DND-41 (cell line): ENCODE measurements around the gene FAM20C.

Source experiments
- ATAC-seq: fragments of 200-7000 bp; cut with Tn5 transposase; 3 replicates; pipeline ENCODE4 v1.9.1; 2021; ENCODE audit warnings: low read depth; ENCODE audit not compliant: insufficient read depth
- DNase-seq: peaks from one replicate; pipeline ENCODE4 v3.0.0-alpha.2; 2020
- H2AFZ ChIP-seq: 2 replicates; pipeline ENCODE4 v1.6.0; 2012; ENCODE audit warnings: low read depth, low read length
- H3K27ac ChIP-seq: 2 replicates; pipeline ENCODE4 v1.5.1; 2012; ENCODE audit warnings: low read length, inconsistent platforms
- H3K27me3 ChIP-seq: fragments of 200-600 bp; sonication (generic); 2 replicates; pipeline ENCODE4 v1.6.0; 2012; ENCODE audit warnings: low read length, mild to moderate bottlenecking, inconsistent platforms; ENCODE audit not compliant: insufficient read depth, poor library complexity
- H3K36me3 ChIP-seq: 2 replicates; pipeline ENCODE4 v1.5.1; 2012; ENCODE audit warnings: low read length, inconsistent platforms; ENCODE audit not compliant: insufficient read depth
- H3K4me1 ChIP-seq: 2 replicates; pipeline ENCODE4 v1.5.1; 2012; ENCODE audit warnings: mild to moderate bottlenecking, low read length; ENCODE audit not compliant: insufficient read depth
- H3K4me2 ChIP-seq: 2 replicates; pipeline ENCODE4 v1.6.0; 2012; ENCODE audit warnings: mild to moderate bottlenecking, moderate library complexity, low read length, inconsistent platforms; ENCODE audit not compliant: insufficient read depth
- H3K4me3 ChIP-seq, 2 experiments: fragments of 200-600 bp in 1 of 2; shearing (Covaris generic) in 1 of 2; 2 replicates each; pipeline ENCODE4 v1.5.1; 2012 to 2016; ENCODE audit warnings: inconsistent platforms in 2 of 2, low read length in 2 of 2, mild to moderate bottlenecking in 2 of 2, low read depth in 1 of 2, moderate library complexity in 1 of 2
- H3K79me2 ChIP-seq: 2 replicates; pipeline ENCODE4 v1.6.0; 2012; ENCODE audit warnings: low read length, inconsistent platforms; ENCODE audit not compliant: insufficient read depth
- H3K9ac ChIP-seq: 2 replicates; pipeline ENCODE4 v1.6.0; 2012; ENCODE audit warnings: low read depth, mild to moderate bottlenecking, inconsistent platforms, low read length, moderate library complexity
- H3K9me3 ChIP-seq: 2 replicates; pipeline ENCODE4 v1.5.1; 2012; ENCODE audit warnings: low read length, moderate library complexity, mild to moderate bottlenecking, inconsistent platforms; ENCODE audit not compliant: insufficient read depth, severe bottlenecking
- H4K20me1 ChIP-seq: 2 replicates; pipeline ENCODE4 v1.6.0; 2012; ENCODE audit warnings: low read length; ENCODE audit not compliant: insufficient read depth
- CTCF ChIP-seq: IDR thresholded peaks from 2 replicates; pipeline ENCODE4 v1.5.1; 2012; ENCODE audit warnings: borderline replicate concordance, low read length, moderate library complexity, mild to moderate bottlenecking; ENCODE audit not compliant: poor library complexity, severe bottlenecking; ENCODE audit errors: extremely low read depth
- EZH2 ChIP-seq: IDR thresholded peaks from 3 replicates; pipeline ENCODE4 v1.6.1; 2012; ENCODE audit warnings: borderline replicate concordance, low read depth, mild to moderate bottlenecking, moderate library complexity, low read length, inconsistent platforms; ENCODE audit not compliant: severe bottlenecking

FAM20C gene

GRCh38 chr7:218896-219580, 26.7 kb downstream of the FAM20C start:
- no peak overlapping the region for H3K4me3 ChIP-seq
- H3K4me2 ChIP-seq = no peak overlapping the region
- ATAC-seq = no peak
- H3K9me3 ChIP-seq = no peaks in the 10 kb centered on the region
- no peaks in the 10 kb centered on the region for H3K79me2 ChIP-seq
- no peak overlapping the region for H2AFZ ChIP-seq
- H4K20me1 ChIP-seq = peaks cover 2% of the 10 kb centered on the region; the same call in 1 of the 2 replicates
- no peak overlapping the region for H3K27ac ChIP-seq
- H3K36me3 ChIP-seq = no peaks in the 10 kb centered on the region
- DNase-seq = no peak
- TF ChIP-seq CTCF = no peak
- no peak for TF ChIP-seq EZH2
- no peak overlapping the region for H3K9ac ChIP-seq
- no peaks in the 10 kb centered on the region for H3K27me3 ChIP-seq
- no peaks in the 10 kb centered on the region for H3K4me1 ChIP-seq

GRCh38 chr7:219581-220150, 27.3 kb downstream of the FAM20C start:
- Histone ChIP-seq H3K36me3 (no peaks in the 10 kb centered on the region), H3K4me2 (no peak overlapping the region), H4K20me1 (peaks cover 2% of the 10 kb centered on the region; the same call in 1 of the 2 replicates), H3K27ac (no peak overlapping the region), H3K27me3 (no peaks in the 10 kb centered on the region), H3K4me3 (no peak overlapping the region), H3K9me3 (no peaks in the 10 kb centered on the region), H3K79me2 (no peaks in the 10 kb centered on the region), H3K9ac (no peak overlapping the region), H2AFZ (no peak overlapping the region), H3K4me1 (no peaks in the 10 kb centered on the region)
- no peak for TF ChIP-seq EZH2
- TF ChIP-seq CTCF = no peak
- no peak for DNase-seq
- no peak for ATAC-seq

- no peaks in the 10 kb centered on the region for H3K36me3 ChIP-seq
- no peak overlapping the region for H3K9ac ChIP-seq
- no peak overlapping the region for H2AFZ ChIP-seq
- H4K20me1 ChIP-seq = peaks cover 2% of the 10 kb centered on the region; the same call in 1 of the 2 replicates
- DNase-seq (no peak), ATAC-seq (no peak)
- no peaks in the 10 kb centered on the region for H3K27me3 ChIP-seq
- no peak for TF ChIP-seq CTCF
- no peak for TF ChIP-seq EZH2
- no peaks in the 10 kb centered on the region for H3K4me1 ChIP-seq
- no peaks in the 10 kb centered on the region for H3K79me2 ChIP-seq
- no peak overlapping the region for H3K4me3 ChIP-seq
- H3K27ac ChIP-seq = no peak overlapping the region
- H3K9me3 ChIP-seq = no peaks in the 10 kb centered on the region
- H3K4me2 ChIP-seq = no peak overlapping the region
Observed at GRCh38 chr7:220151-220841, 27.9 kb downstream of the FAM20C start.
